ENCODE results near the gene MRPL53. TPM values are rescaled to one million over a fixed set of nuclear protein-coding genes. Genes with fewer than 3 reads are reported as not detected.

Gene MRPL53
- total and polyA plus RNA-seq, 2 experiments from 2014 or later: 7.7 to 65.1 TPM

- TF ChIP-seq REST (IDR thresholded peaks at IDR 0.05; ENCODE audit: unreplicated experiment) (no peak), EZH2 (IDR thresholded peaks at IDR 0.05; ENCODE audit: low read depth, unreplicated experiment) (no peak), ETS1 (IDR thresholded peaks at IDR 0.05) (no peak), JUNB (IDR thresholded peaks at IDR 0.05; ENCODE audit: unreplicated experiment) (no peak), NANOG (IDR thresholded peaks at IDR 0.05; ENCODE audit: borderline replicate concordance) (no peak), POLR2AphosphoS5 (IDR thresholded peaks at IDR 0.05; ENCODE audit: low read depth) (no peak), ZNF114 (CRISPR knock-in tag; IDR thresholded peaks at IDR 0.05) (no peak), ZNF331 (CRISPR knock-in tag; IDR thresholded peaks at IDR 0.05; ENCODE audit: low read depth) (no peak), STAT1 (IDR thresholded peaks at IDR 0.05; ENCODE audit: unreplicated experiment) (no peak), CTCF (conservative IDR thresholded peaks at IDR 0.05; ENCODE audit: low read depth in 2 of 2) (no peak)
Measured at GRCh38 chr2:74507926-74508520, 35.5 kb upstream of the MRPL53 start (continued).

- Mint-ChIP-seq H3K9me3 (peaks cover 8% of the 10 kb centered on the region), H3K27me3 (ENCODE audit: insufficient read depth, low read depth, poor library complexity) (peaks cover 96% of the 10 kb centered on the region), H3K36me3 (ENCODE audit: low read depth) (peaks cover 28% of the 10 kb centered on the region), H3K4me3 (peak within 1 kb of the TSS; percentile 98), H3K4me1 (peaks cover 31% of the 10 kb centered on the region), H3K27ac (peak within 1 kb of the TSS; percentile 99)
- H3K79me2 ChIP-seq (replicated peaks; ENCODE audit: insufficient read depth): peaks cover 8% of the 10 kb centered on the region
- H3F3A ChIP-seq (replicated peaks; ENCODE audit: low read depth): peaks cover 11% of the 10 kb centered on the region
- DNase-seq (ENCODE audit: low spot score): peak; percentile 100
- peak within 1 kb of the TSS; percentile 79 for H3K4me3 ChIP-seq
- H2AFZ ChIP-seq: peak within 1 kb of the TSS; percentile 94
- H3K27ac ChIP-seq (ENCODE audit: low read depth): peak within 1 kb of the TSS; percentile 91
- peaks cover 7% of the 10 kb centered on the region; the same call in 1 of the 2 replicates for H3K36me3 ChIP-seq (ENCODE audit: insufficient read depth)
- no peaks in the 10 kb centered on the region for H3K9me2 ChIP-seq (ENCODE audit: insufficient read depth)
- peak; percentile 78 for ATAC-seq
- peaks cover 21% of the 10 kb centered on the region for H3K4me1 ChIP-seq (ENCODE audit: insufficient read depth)
- H3K4me2 ChIP-seq: peak within 1 kb of the TSS; percentile 86
- H4K20me1 ChIP-seq (replicated peaks; ENCODE audit: insufficient read depth): peaks cover 3% of the 10 kb centered on the region
- H3K27me3 ChIP-seq (ENCODE audit: insufficient read depth): peaks cover 92% of the 10 kb centered on the region
- TF ChIP-seq ZNF331 (CRISPR knock-in tag; IDR thresholded peaks at IDR 0.05; ENCODE audit: low read depth) (no peak), NANOG (IDR thresholded peaks at IDR 0.05; ENCODE audit: borderline replicate concordance) (no peak), ZNF462 (CRISPR knock-in tag; IDR thresholded peaks at IDR 0.05) (no peak), STAT1 (IDR thresholded peaks at IDR 0.05; ENCODE audit: unreplicated experiment) (no peak)
Measured at GRCh38 chr2:74507145-74507925, 34.9 kb upstream of the MRPL53 start, which contains the start of gene PCGF1. PCGF1 (minus strand) TSS chr2:74507695; CDS start chr2:74507668, 27 bp downstream.
